Stimulated activated CD8-positive, alpha-beta memory T cell treated with anti-CD3 and anti-CD28 coated beads, Interleukin-12 subunit alpha, Interleukin-12 subunit beta, amount 100 ng/mL, for 24 hours (primary cell): ENCODE measurements around the gene MIR17HG.
A peak's percentile ranks its signal among the peaks of the same experiment; 100 is the strongest.

ENCODE experiments used
- DNase-seq: peaks from one replicate; pipeline ENCODE4 v3.0.0-alpha.2; 2020; ENCODE audit errors: extremely low read depth

MIR17HG gene

GRCh38 chr13:91368676-91369440 is 21.4 kb downstream of the MIR17HG start:
- DNase-seq, result no peak

DNA sequence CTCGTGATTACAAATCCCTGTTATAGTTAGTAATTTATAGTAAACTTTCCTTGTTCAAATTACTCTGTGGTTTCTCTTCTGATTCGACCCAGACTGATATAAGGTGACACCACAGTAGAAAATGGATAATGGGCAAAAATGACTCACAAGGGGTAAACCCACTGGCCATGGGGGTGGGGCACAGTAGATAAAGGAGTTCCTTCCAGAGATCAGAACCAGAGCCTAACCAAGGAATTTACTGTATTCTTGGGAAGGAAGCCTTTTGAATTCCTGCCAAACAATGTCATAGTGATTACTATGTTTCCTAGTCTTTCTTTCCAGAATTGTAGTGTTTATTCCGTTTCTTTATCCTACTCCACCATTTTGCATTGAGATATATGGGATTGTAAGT is 21.9 kb downstream of the MIR17HG start:
- no peak for DNase-seq

DNA sequence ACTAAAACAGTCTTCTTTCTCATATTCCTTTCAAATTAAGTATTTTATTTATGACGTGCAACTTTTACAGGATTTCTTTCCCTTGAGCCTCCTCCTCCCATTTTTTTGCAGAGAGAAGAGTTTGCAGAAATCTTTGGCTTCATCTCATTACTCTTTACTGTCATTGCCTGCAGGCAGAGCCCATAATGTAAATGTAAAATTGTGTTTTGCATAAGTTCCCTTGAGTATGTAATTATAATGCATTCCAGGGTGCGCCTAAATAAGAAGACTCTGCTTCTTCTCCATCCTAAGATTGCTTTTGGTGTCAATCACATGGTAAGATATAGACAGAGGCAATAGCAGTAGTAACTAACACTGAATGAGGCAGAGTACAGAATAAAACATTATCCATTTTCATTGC is 23.0 kb downstream of the MIR17HG start:
- no peak for DNase-seq

DNA sequence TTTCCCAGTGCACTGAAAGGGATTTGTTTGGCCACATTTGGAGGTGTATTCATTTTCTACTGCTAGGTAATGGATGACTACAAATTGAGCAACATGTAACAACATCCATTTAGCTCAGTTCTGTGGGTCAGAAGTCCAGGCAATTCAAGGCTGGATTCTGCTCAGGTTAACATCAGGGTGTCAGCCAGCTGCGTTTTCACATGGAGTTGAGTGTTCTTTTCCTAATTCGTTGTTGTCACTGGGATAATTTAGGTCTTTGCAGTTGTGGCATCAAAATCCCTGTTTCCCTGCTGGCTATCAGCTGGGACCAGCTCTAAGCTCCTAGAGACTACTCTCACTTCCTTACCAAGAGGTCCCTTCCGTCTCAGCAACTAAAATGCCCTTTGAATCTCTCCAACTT is 25.4 kb downstream of the MIR17HG start:
- DNase-seq, result no peak

DNA sequence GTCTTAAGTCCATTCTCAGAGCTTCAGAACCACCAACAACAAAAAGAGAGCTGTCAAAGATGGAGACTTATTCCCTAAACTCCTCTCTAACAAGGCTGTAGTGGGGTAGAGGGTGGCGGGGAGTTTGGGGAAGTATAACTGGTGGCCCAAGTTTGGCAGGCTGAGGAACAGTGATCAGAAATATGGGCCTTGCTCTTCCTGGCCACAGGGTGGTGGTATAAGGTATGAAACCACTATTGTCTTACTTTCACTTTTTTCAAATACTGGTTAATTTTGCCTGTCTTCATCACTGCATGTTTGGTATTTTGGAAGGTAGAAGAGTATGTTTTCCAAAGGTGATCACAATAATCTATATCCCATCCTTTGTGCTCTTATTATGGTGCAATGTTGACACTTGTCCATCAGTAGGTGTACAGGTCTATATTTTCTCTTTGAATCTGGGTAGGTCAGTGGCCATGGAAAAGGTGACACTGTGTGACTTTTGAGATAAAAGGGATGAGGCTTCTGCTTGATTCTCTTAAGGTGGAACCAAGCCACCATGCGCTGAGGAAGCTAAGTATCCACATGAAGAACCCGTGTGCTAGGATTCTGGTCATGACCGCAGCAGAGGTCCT is 27.7 kb downstream of the MIR17HG start:
- DNase-seq, result no peak

- no peak for DNase-seq
Measured at GRCh38 chr13:91381371-91381770, 33.9 kb downstream of the MIR17HG start.

DNA sequence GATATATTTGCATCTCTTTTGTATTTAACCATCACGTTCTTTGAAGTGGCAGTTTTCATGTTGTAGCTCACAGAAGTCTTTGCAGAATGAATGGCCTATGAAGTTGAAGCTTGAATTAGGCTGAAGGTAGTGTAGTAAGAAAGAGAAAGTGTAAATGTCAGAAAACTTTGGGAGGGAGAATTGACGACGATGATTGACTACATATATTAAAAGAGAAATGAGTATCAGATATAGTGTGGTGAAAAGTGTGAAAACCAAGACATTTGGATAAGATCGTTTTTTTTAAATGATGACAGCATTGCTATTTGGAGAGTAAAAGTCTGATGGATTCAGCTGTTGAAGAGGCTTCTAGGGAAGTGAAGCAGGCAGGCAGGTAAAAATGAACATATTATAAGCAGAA is 36.3 kb downstream of the MIR17HG start:
- DNase-seq, result no peak

- DNase-seq, result no peak
Measured at GRCh38 chr13:91384896-91385295, 37.4 kb downstream of the MIR17HG start.

GRCh38 chr13:91389186-91389585 is 41.7 kb downstream of the MIR17HG start:
- no peak for DNase-seq

- no peak for DNase-seq
Measured at GRCh38 chr13:91397595-91397994, 50.1 kb downstream of the MIR17HG start.

- DNase-seq, result peak; percentile 54
Measured at GRCh38 chr13:91398413-91399188, 51.1 kb downstream of the MIR17HG start, which contains the start of gene GPC5. GPC5 (plus strand) TSS chr13:91398621.

- DNase-seq, result no peak
Measured at GRCh38 chr13:91399189-91400062, 51.9 kb downstream of the MIR17HG start.

- DNase-seq, result no peak
Measured at GRCh38 chr13:91400063-91400399, 52.5 kb downstream of the MIR17HG start.

DNA sequence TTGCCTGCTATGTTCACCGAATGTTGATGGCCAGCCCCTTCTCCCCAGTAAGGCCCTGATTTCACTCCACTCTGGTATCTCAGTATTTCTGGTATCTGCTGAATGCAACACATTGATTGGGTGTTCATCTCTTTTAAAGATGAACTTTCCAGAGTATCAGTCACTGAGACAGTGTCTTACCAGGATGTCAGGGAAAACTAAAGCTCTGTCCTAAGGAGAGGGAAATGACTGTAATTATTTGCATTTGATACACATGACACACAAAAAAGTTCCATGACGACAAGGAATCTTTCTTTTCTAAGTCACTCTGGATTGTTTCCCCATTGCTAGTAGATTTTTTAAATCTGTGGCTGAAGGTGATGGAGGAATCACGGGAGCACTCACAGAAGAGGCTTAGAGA is 53.2 kb downstream of the MIR17HG start:
- no peak for DNase-seq

GRCh38 chr13:91401920-91402319 is 54.4 kb downstream of the MIR17HG start:
- DNase-seq, result no peak
